Germinal center (tissue), 1 donor: Measurements from ENCODE around the gene CLCN1.

Experiments used
- DNase-seq: peaks from one replicate; pipeline ENCODE4 v3.0.0; 2012; ENCODE audit warnings: mixed read lengths, low spot score

The CLCN1 gene

GRCh38 chr7:143397710-143398530 is 82.0 kb downstream of the CLCN1 start:
- no peak for DNase-seq

- DNase-seq = no peak
Observed at GRCh38 chr7:143398616-143399015, 82.7 kb downstream of the CLCN1 start.

GRCh38 chr7:143399151-143399550 is 83.2 kb downstream of the CLCN1 start:
- no peak for DNase-seq

- DNase-seq = no peak
Observed at GRCh38 chr7:143399642-143400041, 83.7 kb downstream of the CLCN1 start.

- no peak for DNase-seq
Observed at GRCh38 chr7:143401265-143401664, 85.4 kb downstream of the CLCN1 start.
